HG03558 (cell line): ENCODE results near the gene ZNF816.
"Not testable (repeated sequence)": the region's sequence is repeated elsewhere in the genome, so short reads cannot be mapped to it uniquely, and the experiment has no call there.

Experiments
- ATAC-seq: cut with Tn5 transposase; IDR thresholded peaks from one replicate; pipeline ENCODE4 v1.9.1; 2021; ENCODE audit warnings: moderate number of reproducible peaks; ENCODE audit not compliant: unreplicated experiment; ENCODE audit errors: extremely low read depth

ZNF816 gene

DNA sequence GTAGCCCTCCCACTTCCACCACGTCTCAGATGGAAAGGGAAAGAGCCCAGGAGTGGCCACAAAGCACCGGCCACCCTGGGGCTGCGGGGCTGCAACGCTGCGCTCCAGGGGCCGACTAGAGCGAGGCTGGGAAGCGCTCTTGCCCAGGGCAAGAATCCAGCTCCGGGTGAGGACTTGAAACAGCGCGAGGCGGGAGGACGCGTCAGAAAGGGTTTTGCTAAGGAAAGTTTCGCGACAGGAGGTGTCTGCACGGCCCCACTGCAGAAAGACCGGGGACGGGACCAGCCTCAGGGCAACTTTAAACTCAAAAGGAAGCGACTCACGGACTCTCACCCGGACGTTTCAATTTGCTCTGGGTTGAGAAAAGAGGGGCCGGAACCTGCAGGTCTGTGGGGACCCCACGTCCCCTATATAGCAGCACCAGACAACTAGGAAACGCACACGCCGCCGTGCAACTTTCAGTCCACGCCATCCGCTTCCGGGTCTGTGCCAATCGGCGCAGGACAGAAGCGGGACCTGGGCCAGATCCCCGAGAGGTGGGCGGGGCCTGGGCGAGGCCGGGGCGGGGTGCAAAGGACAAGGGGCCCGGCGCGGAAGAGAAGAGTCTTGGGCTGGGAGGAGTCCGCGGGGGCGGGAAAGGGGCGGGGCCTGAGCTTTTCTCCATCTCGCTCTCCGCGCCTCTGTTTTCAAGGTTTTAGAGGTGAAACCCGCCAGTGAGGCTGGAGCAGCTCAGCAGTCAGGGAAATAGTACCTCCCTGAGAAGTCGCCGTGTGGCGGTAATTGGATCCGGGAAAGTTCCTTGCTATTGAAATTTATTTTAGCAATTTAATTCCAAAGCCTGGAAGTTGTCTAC, at the start of gene ZNF816:
TSS of gene ZNF816 (minus strand) at position 488 of the 853 bp plus-strand sequence. CDS start 6,792 bp downstream, outside the sequence.
- ATAC-seq = peak; percentile 76

DNA sequence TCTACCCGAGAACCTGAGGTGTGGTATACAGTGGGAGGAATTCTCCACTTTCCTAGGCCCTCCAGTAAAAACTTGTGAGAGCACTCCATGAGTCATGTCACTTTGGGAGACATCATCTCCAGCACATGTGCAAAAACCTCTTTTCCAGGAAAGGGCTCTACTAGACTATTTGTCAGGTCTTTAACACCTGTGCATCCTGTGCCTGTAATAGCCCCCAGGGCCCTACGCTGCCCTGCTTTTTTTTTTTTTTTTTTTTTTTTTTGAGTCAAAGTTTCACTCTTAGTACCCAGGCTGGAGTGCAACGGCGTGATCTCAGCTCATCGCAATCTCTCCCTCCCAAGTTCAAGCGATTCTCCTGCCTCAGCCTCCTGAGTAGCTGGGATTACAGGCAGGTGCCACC, 49.3 kb upstream of the ZNF816 start:
- no peak for ATAC-seq

DNA sequence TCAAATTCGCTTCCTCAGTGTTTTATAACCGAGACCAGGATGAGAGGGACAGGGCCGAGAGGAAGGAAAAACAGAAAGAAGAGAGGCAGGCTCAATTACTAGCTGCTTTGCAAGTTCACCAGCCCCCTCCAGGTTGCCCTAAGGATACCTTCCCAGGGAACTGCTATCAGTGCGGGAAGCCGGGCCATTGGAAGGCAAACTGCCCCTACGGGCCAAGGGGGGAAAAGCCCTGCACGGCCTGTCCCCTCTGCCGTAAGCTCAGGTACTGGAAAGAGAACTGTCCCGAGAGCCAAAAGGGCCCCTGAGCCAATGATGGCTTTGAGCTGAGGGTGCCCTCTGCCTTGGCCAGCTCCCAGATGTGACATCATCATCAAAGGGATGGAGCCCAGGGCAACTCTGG, 47.8 kb upstream of the ZNF816 start:
- no peak for ATAC-seq

- no peak for ATAC-seq
These were observed 45.5 kb upstream of the ZNF816 start for GRCh38 chr19:53008061-53008778.

DNA sequence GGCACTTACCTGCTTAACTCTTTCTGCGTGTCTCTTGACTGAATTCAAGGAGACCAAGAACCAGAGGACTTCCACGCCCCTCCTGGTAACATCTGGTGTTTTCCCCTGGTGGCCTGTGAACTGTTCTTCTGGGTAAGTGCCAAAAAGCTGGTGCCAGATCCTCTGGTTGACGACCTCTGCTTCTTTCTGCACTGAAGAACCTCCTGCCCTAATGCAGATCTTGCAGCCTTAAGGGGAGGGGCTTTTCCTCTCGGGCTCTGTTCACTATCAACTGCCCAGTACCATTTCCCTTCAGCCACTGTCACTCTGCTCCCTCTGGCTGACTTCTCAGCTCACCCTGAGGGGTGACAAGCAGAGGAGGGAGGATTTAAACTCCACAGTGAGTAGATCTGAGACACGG, 44.9 kb upstream of the ZNF816 start:
- no peak for ATAC-seq

- no peak for ATAC-seq
These were observed 44.5 kb upstream of the ZNF816 start for GRCh38 chr19:53007200-53007599.

GRCh38 chr19:53004242-53004641, 41.6 kb upstream of the ZNF816 start:
- ATAC-seq = no peak

GRCh38 chr19:53002479-53002878, 39.8 kb upstream of the ZNF816 start:
- ATAC-seq = no peak

- ATAC-seq = no peak
These were observed 35.3 kb upstream of the ZNF816 start for GRCh38 chr19:52997975-52998374.

- ATAC-seq = no peak
These were observed 33.0 kb upstream of the ZNF816 start for GRCh38 chr19:52995711-52996110.

- no peak for ATAC-seq
These were observed 30.9 kb upstream of the ZNF816 start for GRCh38 chr19:52993342-52994178.

DNA sequence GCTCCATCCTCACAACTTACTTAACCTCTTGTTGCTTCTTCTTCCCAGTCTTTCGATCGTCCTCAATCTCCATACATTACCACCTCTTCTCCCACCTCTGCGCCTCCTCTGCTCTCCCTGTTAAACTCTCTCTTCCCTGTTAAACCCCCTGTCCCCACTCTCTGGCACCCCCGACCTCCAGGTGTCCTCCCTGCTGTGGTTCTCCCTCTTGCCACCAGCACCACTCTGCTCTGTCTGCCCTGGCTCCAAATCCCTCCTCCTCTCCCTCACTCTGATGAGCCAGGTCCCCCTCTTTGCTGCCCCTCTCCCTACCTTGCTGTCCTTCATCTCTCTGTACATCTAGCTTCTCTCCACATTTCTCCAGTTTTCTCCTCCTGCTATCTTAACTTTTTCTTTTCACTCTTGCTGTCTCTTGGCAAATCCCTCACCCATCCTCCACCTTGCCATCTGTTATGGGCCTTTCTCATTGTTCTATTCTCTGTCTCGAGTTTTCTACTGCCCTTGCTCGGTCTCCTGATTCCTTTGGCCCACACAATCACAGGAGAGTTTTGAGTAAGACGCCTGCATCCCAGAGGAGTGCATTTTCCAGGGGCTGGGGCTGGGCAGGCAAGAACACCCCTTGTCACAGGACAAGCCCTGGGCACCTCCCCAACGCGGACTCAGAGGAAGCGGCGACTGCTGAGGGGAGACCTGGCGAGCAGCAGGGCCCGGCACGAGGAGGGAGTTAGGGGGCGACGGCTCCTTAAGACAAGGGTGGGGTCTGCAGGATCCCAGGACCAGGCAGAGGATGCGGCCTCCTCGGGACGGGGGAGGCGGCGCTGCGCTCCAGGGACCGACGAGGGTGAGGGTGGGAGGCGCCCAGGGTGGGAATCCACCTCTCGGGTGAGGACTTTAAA, 29.7 kb upstream of the ZNF816 start:
- no peak for ATAC-seq

- no peak for ATAC-seq
These were observed 28.8 kb upstream of the ZNF816 start for GRCh38 chr19:52991484-52991883.

DNA sequence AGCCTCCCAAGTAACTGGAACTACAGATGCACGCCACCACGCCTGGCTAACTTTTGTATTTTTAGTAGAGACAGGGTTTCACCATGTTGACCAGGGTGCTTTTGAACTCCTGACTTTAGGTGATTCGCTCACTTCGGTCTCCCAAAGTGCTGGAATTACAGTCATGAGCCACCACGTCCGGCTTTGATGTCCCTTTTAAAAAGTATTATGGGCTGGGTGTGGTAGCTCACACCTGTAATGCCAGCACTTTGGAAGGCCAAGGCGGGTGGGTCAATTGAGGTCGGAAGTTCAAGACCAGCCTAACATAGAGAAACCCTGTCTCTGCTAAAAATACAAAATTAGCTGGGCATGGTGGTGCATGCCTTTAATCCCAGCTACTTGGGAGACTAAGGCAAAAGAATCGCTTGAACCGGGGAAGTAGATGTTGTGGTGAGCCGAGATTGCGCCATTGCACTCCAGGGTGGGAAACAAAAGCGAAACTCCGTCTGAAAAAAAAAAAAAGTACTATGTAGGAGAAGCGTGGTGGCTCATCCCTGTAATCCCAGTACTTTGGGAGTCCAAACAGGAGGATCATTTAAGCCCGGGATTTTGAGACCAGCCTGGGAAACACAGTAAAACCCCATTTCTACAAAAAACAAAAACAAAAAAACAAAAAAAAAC, 28.2 kb upstream of the ZNF816 start:
- no peak for ATAC-seq

- ATAC-seq = no peak
These were observed 25.8 kb upstream of the ZNF816 start for GRCh38 chr19:52988506-52988905.

GRCh38 chr19:52987221-52987620, 24.5 kb upstream of the ZNF816 start:
- ATAC-seq = no peak

- ATAC-seq = not testable (repeated sequence)
These were observed 20.5 kb upstream of the ZNF816 start for GRCh38 chr19:52983167-52983566.

DNA sequence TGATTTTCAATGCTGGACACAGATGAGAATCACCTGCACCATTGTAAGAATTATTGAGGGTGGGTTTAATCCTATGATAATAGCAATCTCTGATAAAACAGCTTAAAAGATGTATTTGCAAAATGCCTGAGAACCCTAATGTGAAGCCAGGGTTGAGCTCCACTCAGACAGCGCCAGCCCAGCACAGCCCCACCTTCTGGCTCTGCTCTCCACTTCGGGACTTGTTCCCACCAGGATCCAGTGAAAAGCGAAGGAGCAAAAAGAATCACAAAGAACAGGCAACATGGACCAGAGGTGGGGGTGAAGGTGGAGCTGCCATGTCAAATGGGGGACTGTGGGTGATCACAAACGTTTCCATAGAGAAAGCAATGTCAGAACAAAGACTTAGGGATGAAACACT, 18.6 kb upstream of the ZNF816 start:
- ATAC-seq = no peak

DNA sequence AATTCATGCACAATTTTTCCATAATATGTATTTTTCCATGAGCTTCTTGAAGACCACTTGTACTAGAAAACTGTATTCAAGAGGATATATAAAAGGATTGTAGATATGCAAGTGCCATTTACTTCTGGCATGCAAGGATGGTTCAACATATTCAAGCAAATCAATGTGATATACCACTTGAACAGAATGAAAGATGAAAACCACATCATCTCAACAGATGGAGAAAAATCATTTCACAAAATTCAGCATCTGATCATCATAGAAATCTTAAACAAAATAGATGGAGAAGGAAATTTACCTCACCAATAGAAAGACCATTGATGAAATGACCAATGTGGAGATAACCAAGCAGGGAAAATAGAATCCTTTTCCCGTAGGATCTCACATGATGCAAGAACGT, 5.1 kb upstream of the ZNF816 start:
- no peak for ATAC-seq
